GM12891 (cell line): ENCODE results near the gene STK35.

ENCODE experiments used
- DNase-seq: peaks from one replicate; pipeline ENCODE4 v3.0.0; 2011; ENCODE audit warnings: low spot score; ENCODE audit not compliant: insufficient read length
- FAIRE-seq: peaks from 2 replicates; lab custom pipeline; 2011; peaks lifted over from hg19 to GRCh38; lab: Jason Lieb, UNC
- PAX5 ChIP-seq: IDR thresholded peaks from 2 replicates; pipeline ENCODE4 v1.6.1; 2011; ENCODE audit warnings: low read length, moderate library complexity, mild to moderate bottlenecking; ENCODE audit not compliant: insufficient read depth, severe bottlenecking
- POLR2A ChIP-seq: IDR thresholded peaks from 2 replicates; pipeline ENCODE4 v1.6.1; 2011; ENCODE audit warnings: low read depth, low read length, control low read depth
- POLR2AphosphoS5 ChIP-seq: IDR thresholded peaks from 2 replicates; pipeline ENCODE4 v1.6.1; 2011; ENCODE audit warnings: low read depth, low read length, control low read depth
- POU2F2 ChIP-seq: IDR thresholded peaks from 2 replicates; pipeline ENCODE4 v1.6.1; 2011; ENCODE audit warnings: low read depth, mild to moderate bottlenecking, control low read depth, low read length, moderate library complexity
- SPI1 ChIP-seq: IDR thresholded peaks from 2 replicates; pipeline ENCODE4 v1.6.1; 2011; ENCODE audit warnings: low read depth, low read length, control low read depth
- TAF1 ChIP-seq: IDR thresholded peaks from 2 replicates; pipeline ENCODE4 v1.6.1; 2011; ENCODE audit warnings: low read depth, low read length, control low read depth

Gene STK35

DNA sequence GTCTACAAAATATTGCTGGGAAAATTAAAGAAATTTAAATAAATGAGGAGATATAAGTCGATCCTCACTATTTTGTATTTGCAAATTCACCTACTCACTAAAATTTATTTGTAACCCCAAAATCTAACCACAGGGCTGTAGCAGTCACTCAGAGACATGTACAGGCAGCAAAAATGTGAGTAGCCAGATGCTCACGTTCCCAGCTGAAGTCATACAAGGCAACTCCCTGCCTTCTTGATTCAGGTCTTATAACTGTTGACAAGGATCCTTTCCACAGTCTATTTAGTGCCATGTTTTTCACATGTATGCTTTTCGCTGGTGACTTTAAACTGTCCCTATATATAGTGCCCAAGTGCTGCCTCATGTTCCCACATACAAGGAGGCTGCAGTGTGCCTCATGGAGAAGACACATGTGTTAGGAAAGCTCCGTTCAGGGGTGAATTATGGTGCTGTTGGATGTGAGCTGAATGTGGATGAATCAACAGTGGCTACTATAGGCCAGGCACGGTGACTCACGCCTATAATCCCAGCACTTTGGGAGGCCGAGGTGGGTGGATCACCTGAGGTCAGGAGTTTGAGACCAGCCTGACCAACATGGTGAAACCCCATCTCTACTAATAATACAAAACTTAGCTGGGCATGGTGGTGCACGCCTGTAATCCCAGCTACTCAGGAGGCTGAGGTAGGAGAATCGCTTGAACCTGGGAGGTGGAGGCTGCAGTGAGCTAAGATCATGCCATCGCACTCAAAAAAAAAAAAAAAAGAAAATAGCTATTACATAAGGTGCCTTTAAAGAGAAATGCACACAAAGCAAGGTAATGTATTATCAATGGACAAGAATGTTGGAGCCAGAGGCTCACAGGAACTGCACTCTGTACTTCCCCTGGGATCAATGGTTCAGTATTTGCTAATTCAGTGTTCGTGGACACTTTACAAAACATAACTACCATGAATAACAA is 55.3 kb downstream of the STK35 start:
- TF ChIP-seq PAX5 (no peak), TAF1 (no peak), POLR2AphosphoS5 (no peak), POU2F2 (no peak), POLR2A (no peak), SPI1 (no peak)
- DNase-seq (no peak), FAIRE-seq (no peak)

DNA sequence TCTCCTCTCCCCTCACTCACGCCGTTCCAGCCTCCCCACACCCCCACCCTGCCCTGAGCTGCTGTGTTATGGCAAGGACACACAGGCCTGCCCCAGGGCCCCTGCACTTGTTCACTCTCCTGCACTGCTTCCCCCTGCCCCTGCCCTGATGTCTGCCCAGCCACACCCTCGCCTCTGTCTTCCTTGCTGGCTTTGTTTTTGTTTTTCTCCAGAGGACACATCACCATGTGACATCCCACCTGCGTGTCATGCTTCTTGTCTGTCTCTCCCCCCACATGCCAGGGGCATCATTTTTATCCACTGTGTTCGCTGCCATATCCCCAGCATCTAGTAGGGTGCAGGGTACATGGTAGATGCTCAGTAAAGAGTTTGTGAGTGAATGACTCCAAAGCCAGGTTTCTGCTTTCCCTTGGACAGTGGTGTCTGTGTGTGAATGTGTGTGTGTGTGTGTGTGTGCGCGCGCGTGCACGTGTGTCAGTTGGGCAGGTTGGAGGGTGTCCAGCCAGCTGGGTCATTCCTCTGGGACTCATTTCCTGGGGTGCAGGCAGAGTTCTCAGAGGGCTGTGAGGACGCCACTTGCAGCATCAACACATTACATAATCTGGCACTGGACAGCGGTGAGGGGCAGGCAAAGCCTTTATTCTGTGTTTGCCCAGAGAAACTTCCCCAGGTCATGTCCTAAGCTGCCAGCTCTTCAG is 60.6 kb downstream of the STK35 start:
- no peak for TF ChIP-seq POLR2A
- TF ChIP-seq POU2F2 = no peak
- no peak for TF ChIP-seq PAX5
- no peak for TF ChIP-seq TAF1
- FAIRE-seq (no peak), DNase-seq (no peak)

DNA sequence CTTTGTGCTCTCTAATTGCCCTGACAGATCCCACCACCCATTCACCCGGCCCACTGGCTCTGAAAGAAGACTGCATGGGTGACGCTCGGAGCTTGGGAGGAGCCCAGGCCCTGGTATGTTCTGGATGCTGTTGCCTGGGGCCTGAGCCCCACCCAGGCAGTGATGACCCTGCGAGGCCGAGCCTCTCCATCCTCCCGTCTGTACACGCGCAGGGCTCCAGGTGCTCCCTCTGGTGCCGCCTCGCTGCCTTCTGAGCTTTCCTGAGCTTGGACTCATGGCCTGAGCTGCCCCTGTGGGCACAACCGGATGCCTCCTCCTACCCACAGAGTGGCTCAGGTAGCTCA is 61.2 kb downstream of the STK35 start:
- FAIRE-seq (no peak), DNase-seq (no peak)
- TF ChIP-seq TAF1 (no peak), PAX5 (no peak), SPI1 (no peak), POU2F2 (no peak), POLR2A (no peak), POLR2AphosphoS5 (no peak)

DNA sequence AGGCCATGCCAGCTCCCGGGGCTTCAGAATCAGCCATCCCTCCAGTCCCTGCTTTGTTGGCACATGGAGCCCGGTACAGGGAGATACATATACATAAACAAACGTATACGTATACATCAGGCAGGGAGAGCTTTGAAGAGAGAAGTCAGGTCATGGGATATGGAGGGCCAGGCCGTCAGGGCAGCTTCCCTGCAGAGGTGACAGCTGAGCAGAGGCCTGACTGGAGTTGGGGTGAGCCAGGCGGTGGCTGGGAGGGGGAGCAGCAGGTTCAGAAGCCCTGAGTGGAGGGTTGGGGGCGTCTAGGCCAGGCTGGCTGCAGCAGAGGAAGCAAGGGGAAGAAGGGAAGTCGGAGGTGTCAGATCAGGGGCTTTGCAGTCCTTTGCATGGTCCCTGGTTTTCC is 61.7 kb downstream of the STK35 start:
- TF ChIP-seq POU2F2 = no peak
- no peak for TF ChIP-seq TAF1
- TF ChIP-seq POLR2A = no peak
- no peak for TF ChIP-seq SPI1
- TF ChIP-seq PAX5 = no peak
- TF ChIP-seq POLR2AphosphoS5 = no peak
- DNase-seq = no peak
- FAIRE-seq = no peak

DNA sequence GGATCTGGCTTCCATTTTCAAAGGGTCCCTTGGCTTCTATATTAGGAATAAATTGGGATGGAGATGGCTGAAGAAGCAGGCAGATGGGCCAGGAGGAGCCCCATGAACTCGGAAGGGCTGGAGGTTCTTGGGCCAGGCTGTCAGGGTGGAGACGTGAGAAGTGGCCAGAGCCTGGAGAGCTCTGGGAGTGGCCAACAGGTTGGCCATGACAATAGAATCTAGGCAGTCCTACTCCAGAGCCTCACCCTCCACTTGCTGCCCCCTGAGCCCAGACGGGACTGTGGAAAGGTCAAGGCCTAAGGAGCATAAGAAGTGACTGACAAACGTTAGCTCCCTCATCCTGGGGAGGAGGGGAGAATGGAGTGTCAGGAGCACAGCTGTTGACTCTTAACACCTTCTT is 62.1 kb downstream of the STK35 start:
- no peak for FAIRE-seq
- DNase-seq = no peak
- TF ChIP-seq SPI1 (no peak), POLR2AphosphoS5 (no peak), PAX5 (no peak), TAF1 (no peak), POLR2A (no peak), POU2F2 (no peak)

DNA sequence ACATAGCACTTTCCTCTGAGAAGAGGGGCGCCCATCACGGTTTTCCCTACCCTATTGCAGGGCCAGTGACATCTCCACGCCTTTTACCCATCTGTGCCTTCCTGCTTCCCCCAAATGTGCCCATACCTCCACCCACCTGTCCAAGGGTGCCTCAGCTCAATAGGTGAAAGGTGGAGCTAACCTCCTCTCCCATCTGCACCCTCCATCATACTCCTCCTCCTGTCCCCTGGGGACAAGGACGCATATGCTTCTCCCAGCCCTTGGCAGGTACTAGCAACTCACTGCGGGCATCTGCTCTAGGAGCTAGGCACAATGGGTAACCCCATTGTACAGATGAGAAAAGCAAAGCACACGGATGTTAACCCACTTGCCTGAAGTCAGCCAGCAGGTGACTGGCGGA is 62.8 kb downstream of the STK35 start:
- no peak for TF ChIP-seq PAX5
- TF ChIP-seq POLR2A = no peak
- TF ChIP-seq POU2F2 = no peak
- no peak for TF ChIP-seq POLR2AphosphoS5
- no peak for TF ChIP-seq SPI1
- TF ChIP-seq TAF1 = no peak
- DNase-seq (no peak), FAIRE-seq (no peak)

DNA sequence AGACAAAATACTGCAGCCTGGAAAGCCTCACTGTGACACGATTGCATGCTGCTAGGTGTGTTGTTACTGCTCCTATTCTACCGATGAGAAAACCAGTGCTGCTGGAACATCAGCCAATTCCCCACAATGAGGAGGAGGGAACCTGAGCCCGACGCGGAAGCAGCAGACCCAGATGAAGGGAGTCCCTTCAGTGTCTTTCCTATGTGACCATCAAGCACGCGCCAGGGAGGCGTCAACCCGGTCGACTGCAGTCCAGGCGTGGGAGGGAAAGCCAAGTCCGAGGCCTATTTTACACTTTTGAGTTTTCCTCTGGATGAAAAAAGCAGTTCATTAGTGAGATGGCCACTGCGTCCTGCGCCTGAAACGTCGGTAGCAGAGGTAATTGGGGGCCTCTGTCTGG is 63.3 kb downstream of the STK35 start:
- FAIRE-seq (no peak), DNase-seq (no peak)
- TF ChIP-seq POU2F2 = no peak

DNA sequence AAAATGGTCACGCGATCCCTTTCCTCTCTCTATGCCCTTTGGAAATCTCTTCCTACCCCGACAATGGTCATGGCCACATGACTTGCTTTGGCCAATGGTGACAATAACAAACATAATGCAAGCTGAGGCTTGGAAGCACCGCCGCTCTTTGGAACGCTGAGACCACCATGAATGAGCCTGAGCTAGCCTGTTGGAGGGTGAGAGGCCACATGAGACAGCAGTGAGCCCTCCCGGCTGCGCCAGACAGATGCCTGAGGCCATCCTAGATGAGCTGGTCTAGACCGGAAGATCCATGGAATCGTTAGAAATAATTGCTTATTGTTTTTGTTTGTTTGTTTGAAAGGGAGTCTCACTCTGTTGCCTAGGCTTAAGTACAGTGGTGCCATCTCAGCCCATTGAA is 64.2 kb downstream of the STK35 start:
- DNase-seq (no peak), FAIRE-seq (no peak)
- no peak for TF ChIP-seq SPI1
- no peak for TF ChIP-seq PAX5
- no peak for TF ChIP-seq POLR2AphosphoS5
- no peak for TF ChIP-seq POU2F2
- TF ChIP-seq TAF1 = no peak
- no peak for TF ChIP-seq POLR2A

DNA sequence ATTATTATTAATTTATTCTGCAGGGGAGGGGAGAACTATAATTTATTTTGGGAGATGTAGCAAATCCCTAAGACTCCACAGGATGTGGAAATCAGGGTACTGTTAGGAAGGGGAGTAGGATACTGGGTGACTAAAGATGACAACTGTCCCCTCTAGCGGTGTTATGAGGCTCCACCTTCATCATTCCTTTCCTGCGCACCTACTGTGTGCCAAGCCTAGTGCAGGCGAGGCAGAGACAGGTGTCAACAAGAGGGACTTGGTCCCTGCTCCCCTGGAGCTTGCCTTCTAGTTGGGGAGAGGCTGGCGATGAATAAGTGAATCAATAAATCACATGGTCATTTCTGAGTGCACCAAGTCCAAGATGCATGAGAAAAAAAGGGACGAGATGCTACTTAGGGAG is 65.5 kb downstream of the STK35 start:
- DNase-seq (no peak), FAIRE-seq (no peak)
- TF ChIP-seq PAX5 = no peak
- TF ChIP-seq POU2F2 = no peak
- TF ChIP-seq SPI1 = no peak
- TF ChIP-seq POLR2A = no peak
- no peak for TF ChIP-seq POLR2AphosphoS5
